Duodenal mucosa (tissue), 2 donors: Measurements from ENCODE around the gene ANKRD11.

Source experiments
- H3K27ac ChIP-seq: one replicate; pipeline ENCODE4 v1.7.0; 2013; ENCODE audit warnings: low read depth, low read length
- H3K27me3 ChIP-seq, 2 donors: one replicate each; pipeline ENCODE4 v1.7.0; 2013; ENCODE audit warnings: low read length in 2 of 2, control low read depth in 1 of 2; ENCODE audit not compliant: insufficient read depth in 2 of 2, control insufficient read depth in 1 of 2
- H3K36me3 ChIP-seq, 2 donors: one replicate each; pipeline ENCODE4 v1.7.0; 2013; ENCODE audit warnings: low read length in 2 of 2, control low read depth in 1 of 2; ENCODE audit not compliant: insufficient read depth in 2 of 2, control insufficient read depth in 1 of 2
- H3K4me1 ChIP-seq, 2 donors: one replicate each; pipeline ENCODE4 v1.7.0; 2013; ENCODE audit warnings: low read length in 2 of 2, control low read depth in 1 of 2; ENCODE audit not compliant: insufficient read depth in 2 of 2, control insufficient read depth in 1 of 2
- H3K4me3 ChIP-seq, 2 donors: one replicate each; pipeline ENCODE4 v1.7.0; 2013; ENCODE audit warnings: low read length in 2 of 2, low read depth in 1 of 2
- H3K9ac ChIP-seq, 2 donors: one replicate each; pipeline ENCODE4 v1.7.0; 2013; ENCODE audit warnings: low read length in 2 of 2, low read depth in 1 of 2
- H3K9me3 ChIP-seq, 2 donors: one replicate each; pipeline ENCODE4 v1.7.0; 2013; ENCODE audit warnings: low read length in 2 of 2, control low read depth in 1 of 2; ENCODE audit not compliant: control insufficient read depth in 1 of 2

Gene ANKRD11

GRCh38 chr16:89288966-89289365 lies 201.4 kb downstream of the ANKRD11 start:
- peaks cover 0 to 2% of the 10 kb centered on the region in 2 donors for H3K4me1 ChIP-seq
- H3K36me3 ChIP-seq: peaks cover 48 to 64% of the 10 kb centered on the region in 2 donors
- H3K9ac ChIP-seq: no peak overlapping the region
- no peaks in the 10 kb centered on the region for H3K9me3 ChIP-seq
- no peak overlapping the region for H3K4me3 ChIP-seq
- H3K27ac ChIP-seq: no peak overlapping the region
- H3K27me3 ChIP-seq: no peaks in the 10 kb centered on the region

GRCh38 chr16:89288577-89288844 lies 201.8 kb downstream of the ANKRD11 start:
- Histone ChIP-seq H3K4me3 (no peak overlapping the region), H3K27me3 (no peaks in the 10 kb centered on the region), H3K9ac (no peak overlapping the region), H3K27ac (no peak overlapping the region), H3K4me1 (no peaks in the 10 kb centered on the region), H3K9me3 (no peaks in the 10 kb centered on the region), H3K36me3 (peaks cover 48 to 69% of the 10 kb centered on the region in 2 donors)

GRCh38 chr16:89287777-89288576 lies 202.4 kb downstream of the ANKRD11 start:
- Histone ChIP-seq H3K9ac (no peak overlapping the region), H3K9me3 (no peaks in the 10 kb centered on the region), H3K4me1 (no peaks in the 10 kb centered on the region), H3K36me3 (peaks cover 48 to 74% of the 10 kb centered on the region in 2 donors), H3K4me3 (no peak overlapping the region), H3K27me3 (no peaks in the 10 kb centered on the region), H3K27ac (no peak overlapping the region)

GRCh38 chr16:89286096-89286495 lies 204.3 kb downstream of the ANKRD11 start:
- Histone ChIP-seq H3K27ac (no peak overlapping the region), H3K4me3 (no peak overlapping the region), H3K4me1 (no peaks in the 10 kb centered on the region), H3K27me3 (no peaks in the 10 kb centered on the region), H3K9me3 (no peaks in the 10 kb centered on the region), H3K9ac (no peak overlapping the region), H3K36me3 (peaks cover 47 to 84% of the 10 kb centered on the region in 2 donors)

- Histone ChIP-seq H3K36me3 (peaks cover 40 to 83% of the 10 kb centered on the region in 2 donors), H3K9ac (no peak overlapping the region), H3K27me3 (no peaks in the 10 kb centered on the region)
Observed at GRCh38 chr16:89285381-89285780, 205.0 kb downstream of the ANKRD11 start.

GRCh38 chr16:89283449-89283848 lies 206.9 kb downstream of the ANKRD11 start:
- no peaks in the 10 kb centered on the region for H3K27me3 ChIP-seq
- H3K36me3 ChIP-seq: peaks cover 34 to 80% of the 10 kb centered on the region in 2 donors
- no peak overlapping the region for H3K27ac ChIP-seq
- no peak overlapping the region for H3K4me3 ChIP-seq
- no peak overlapping the region for H3K9ac ChIP-seq
- no peaks in the 10 kb centered on the region for H3K9me3 ChIP-seq
- H3K4me1 ChIP-seq: no peaks in the 10 kb centered on the region

More at GRCh38 chr16:89285381-89285780, 205.0 kb downstream of the ANKRD11 start:
- no peak overlapping the region for H3K4me3 ChIP-seq
- H3K27ac ChIP-seq: no peak overlapping the region
- no peaks in the 10 kb centered on the region for H3K9me3 ChIP-seq
- H3K4me1 ChIP-seq: no peaks in the 10 kb centered on the region

- peaks cover 26 to 80% of the 10 kb centered on the region in 2 donors for H3K36me3 ChIP-seq
Observed at GRCh38 chr16:89282523-89282922, 207.8 kb downstream of the ANKRD11 start.

GRCh38 chr16:89281829-89282228 lies 208.5 kb downstream of the ANKRD11 start:
- H3K9ac ChIP-seq: no peak overlapping the region
- H3K4me3 ChIP-seq: no peak overlapping the region
- H3K4me1 ChIP-seq: no peaks in the 10 kb centered on the region
- peaks cover 31 to 79% of the 10 kb centered on the region in 2 donors for H3K36me3 ChIP-seq
- no peak overlapping the region for H3K27ac ChIP-seq
- no peaks in the 10 kb centered on the region for H3K9me3 ChIP-seq
- no peaks in the 10 kb centered on the region for H3K27me3 ChIP-seq

More at GRCh38 chr16:89282523-89282922, 207.8 kb downstream of the ANKRD11 start:
- no peak overlapping the region for H3K4me3 ChIP-seq
- no peak overlapping the region for H3K9ac ChIP-seq
- H3K27me3 ChIP-seq: no peaks in the 10 kb centered on the region
- H3K27ac ChIP-seq: no peak overlapping the region
- H3K9me3 ChIP-seq: no peaks in the 10 kb centered on the region
- H3K4me1 ChIP-seq: no peaks in the 10 kb centered on the region

- H3K36me3 ChIP-seq: peaks cover 26 to 76% of the 10 kb centered on the region in 2 donors
- no peaks in the 10 kb centered on the region for H3K9me3 ChIP-seq
- H3K4me3 ChIP-seq: no peak overlapping the region
- H3K27me3 ChIP-seq: no peaks in the 10 kb centered on the region
- no peak overlapping the region for H3K9ac ChIP-seq
- H3K27ac ChIP-seq: no peak overlapping the region
- no peaks in the 10 kb centered on the region for H3K4me1 ChIP-seq
Observed at GRCh38 chr16:89281189-89281577, 209.2 kb downstream of the ANKRD11 start.

- Histone ChIP-seq H3K9ac (no peak overlapping the region), H3K4me3 (no peak overlapping the region), H3K36me3 (peaks cover 26 to 76% of the 10 kb centered on the region in 2 donors), H3K27me3 (no peaks in the 10 kb centered on the region), H3K4me1 (no peaks in the 10 kb centered on the region), H3K9me3 (no peaks in the 10 kb centered on the region), H3K27ac (no peak overlapping the region)
Observed at GRCh38 chr16:89280546-89281188, 209.7 kb downstream of the ANKRD11 start.
